ENCODE data around the gene FSD2.

DNA sequence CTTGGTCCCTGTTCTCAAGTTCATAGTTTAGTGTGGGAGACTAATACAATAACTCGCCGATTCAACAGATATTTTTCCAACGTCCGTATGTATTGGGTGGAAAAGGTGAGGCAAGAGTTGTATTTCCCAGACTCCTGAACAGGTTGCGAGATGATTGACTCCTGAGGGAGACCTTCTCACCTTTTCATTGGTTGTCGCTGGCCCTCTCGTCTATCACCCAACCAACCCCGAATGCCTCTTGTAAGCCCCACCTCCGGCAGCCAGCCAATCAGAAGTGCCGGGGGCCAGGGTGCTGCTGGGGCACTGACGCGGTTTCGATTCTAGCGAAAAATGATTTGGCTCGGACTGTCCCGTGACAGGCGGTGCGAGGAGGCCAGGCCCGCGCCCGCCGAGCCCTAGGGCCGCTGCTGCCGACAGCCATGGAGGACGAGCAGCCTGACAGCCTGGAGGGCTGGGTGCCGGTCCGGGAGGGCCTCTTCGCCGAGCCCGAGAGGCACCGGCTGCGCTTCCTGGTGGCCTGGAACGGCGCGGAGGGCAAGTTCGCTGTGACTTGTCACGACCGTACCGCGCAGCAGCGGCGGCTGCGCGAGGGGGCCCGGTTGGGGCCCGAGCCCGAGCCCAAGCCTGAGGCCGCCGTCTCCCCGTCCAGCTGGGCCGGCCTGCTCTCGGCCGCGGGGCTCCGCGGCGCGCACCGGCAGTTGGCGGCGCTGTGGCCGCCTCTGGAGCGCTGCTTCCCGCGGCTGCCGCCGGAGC, 3.6 kb upstream of the FSD2 start, which contains the start of gene WHAMM:
- peak; percentile 97 for TF ChIP-seq POLR2A (IDR thresholded peaks at IDR 0.05; ENCODE audit: low read length)
- no peak for TF ChIP-seq GATA1 (IDR thresholded peaks at IDR 0.05; ENCODE audit: low read depth, low read length)
